ENCODE data around the gene VWA3B. TPM values are rescaled to one million over a fixed set of nuclear protein-coding genes. Genes with fewer than 3 reads are reported as not detected.

The VWA3B gene
- polyA plus RNA-seq, 1 donor (not counting 4 experiments of a cell fraction or from before 2014, with no cell fraction given) = not detected

GRCh38 chr2:98065808-98066207 lies 21.2 kb upstream of the VWA3B start:
- no peak overlapping the region for H2AFZ ChIP-seq (ENCODE audit: control insufficient read depth, low read length)
- TF ChIP-seq EZH2 (IDR thresholded peaks at IDR 0.05; ENCODE audit: low read length) = no peak
- no peak for TF ChIP-seq CTCF (optimal IDR thresholded peaks at IDR 0.05 in 1 of 3, IDR thresholded peaks at IDR 0.05 in 1 of 3, conservative IDR thresholded peaks at IDR 0.05 in 1 of 3; ENCODE audit: extremely low read depth in 1 of 3, insufficient read depth in 2 of 3, low read length in 3 of 3)
- no peaks in the 10 kb centered on the region for H3K9me1 ChIP-seq (ENCODE audit: control insufficient read depth, extremely low read depth, insufficient read depth, low read length)
- no peaks in the 10 kb centered on the region for H4K20me1 ChIP-seq (ENCODE audit: control insufficient read depth, extremely low read depth, insufficient read depth, low read length)
- no peaks in the 10 kb centered on the region for H3K9me3 ChIP-seq (ENCODE audit: control insufficient read depth, low read depth, low read length)
- H3K4me1 ChIP-seq (ENCODE audit: control insufficient read depth, extremely low read depth, insufficient read depth, low read length) = no peaks in the 10 kb centered on the region
- no peak overlapping the region for H3K4me2 ChIP-seq (ENCODE audit: control insufficient read depth, extremely low read depth, insufficient read depth, low read depth, low read length)
- FAIRE-seq = no peak
- no peak for DNase-seq (ENCODE audit: low read depth, low spot score)
- dilution Hi-C loops (cut with MboI; ENCODE audit: extremely low pct_ligation_motif_present, low sequenced_read_pairs) = no loop called here
- H3K27ac ChIP-seq (ENCODE audit: control insufficient read depth, insufficient read depth, low read length) = no peak overlapping the region
- no peaks in the 10 kb centered on the region for H3K36me3 ChIP-seq (ENCODE audit: control insufficient read depth in 2 of 2, extremely low read depth in 1 of 2, insufficient read depth in 2 of 2, low read length in 2 of 2)
- no peaks in the 10 kb centered on the region for H3K79me2 ChIP-seq (ENCODE audit: control insufficient read depth, insufficient read depth, low read length)
- no peak overlapping the region for H3K9ac ChIP-seq (ENCODE audit: control insufficient read depth, extremely low read depth, insufficient read depth, low read length)
- no peak overlapping the region for H3K4me3 ChIP-seq (ENCODE audit: control insufficient read depth in 2 of 3, extremely low read depth in 1 of 3, insufficient read depth in 2 of 3, low read depth in 1 of 3, low read length in 3 of 3)
- no peaks in the 10 kb centered on the region for H3K27me3 ChIP-seq (ENCODE audit: control insufficient read depth, extremely low read depth, insufficient read depth, low read length)

GRCh38 chr2:98067160-98067559 lies 19.8 kb upstream of the VWA3B start:
- H3K27me3 ChIP-seq (ENCODE audit: control insufficient read depth, extremely low read depth, insufficient read depth, low read length) = no peaks in the 10 kb centered on the region
- H3K9me1 ChIP-seq (ENCODE audit: control insufficient read depth, extremely low read depth, insufficient read depth, low read length) = no peaks in the 10 kb centered on the region
- H3K4me1 ChIP-seq (ENCODE audit: control insufficient read depth, extremely low read depth, insufficient read depth, low read length) = no peaks in the 10 kb centered on the region
- no peak overlapping the region for H3K4me3 ChIP-seq (ENCODE audit: control insufficient read depth in 2 of 3, extremely low read depth in 1 of 3, insufficient read depth in 2 of 3, low read depth in 1 of 3, low read length in 3 of 3)
- no peaks in the 10 kb centered on the region for H3K36me3 ChIP-seq (ENCODE audit: control insufficient read depth in 2 of 2, extremely low read depth in 1 of 2, insufficient read depth in 2 of 2, low read length in 2 of 2)
- H3K79me2 ChIP-seq (ENCODE audit: control insufficient read depth, insufficient read depth, low read length) = no peaks in the 10 kb centered on the region
- no peak overlapping the region for H3K27ac ChIP-seq (ENCODE audit: control insufficient read depth, insufficient read depth, low read length)
- no peak overlapping the region for H2AFZ ChIP-seq (ENCODE audit: control insufficient read depth, low read length)
- TF ChIP-seq CTCF (optimal IDR thresholded peaks at IDR 0.05 in 1 of 3, IDR thresholded peaks at IDR 0.05 in 1 of 3, conservative IDR thresholded peaks at IDR 0.05 in 1 of 3; ENCODE audit: extremely low read depth in 1 of 3, insufficient read depth in 2 of 3, low read length in 3 of 3) (no peak), EZH2 (IDR thresholded peaks at IDR 0.05; ENCODE audit: low read length) (no peak)
- H3K9me3 ChIP-seq (ENCODE audit: control insufficient read depth, low read depth, low read length) = no peaks in the 10 kb centered on the region
- H3K9ac ChIP-seq (ENCODE audit: control insufficient read depth, extremely low read depth, insufficient read depth, low read length) = no peak overlapping the region
- no peak overlapping the region for H3K4me2 ChIP-seq (ENCODE audit: control insufficient read depth, extremely low read depth, insufficient read depth, low read depth, low read length)
- H4K20me1 ChIP-seq (ENCODE audit: control insufficient read depth, extremely low read depth, insufficient read depth, low read length) = no peaks in the 10 kb centered on the region
- dilution Hi-C loops (cut with MboI; ENCODE audit: extremely low pct_ligation_motif_present, low sequenced_read_pairs) = no loop called here
- DNase-seq (ENCODE audit: low read depth, low spot score) (no peak), FAIRE-seq (no peak)

Data from keratinocyte (primary cell).